Thyroid gland (tissue), 4 donors: ENCODE measurements around the gene MAP1B. TPM values are rescaled to one million over a fixed set of nuclear protein-coding genes. Genes with fewer than 3 reads are reported as not detected.
"Not testable (repeated sequence)": the region's sequence is repeated elsewhere in the genome, so short reads cannot be mapped to it uniquely, and the experiment has no call there.

Experiments
- DNase-seq, 2 donors: peaks; one replicate each; pipeline ENCODE4 v3.0.0-alpha.2; 2019
- H3K27ac ChIP-seq, 3 donors: fragments of 200-600 bp; sonication (generic); 1 replicate in 2 of 3; 2 replicates in 1 of 3; pipeline ENCODE4 v1.5.1; 2016 to 2019; ENCODE audit warnings: mild to moderate bottlenecking in 1 of 3, moderate library complexity in 1 of 3
- H3K27me3 ChIP-seq: fragments of 200-600 bp; sonication (generic); one replicate; pipeline ENCODE4 v1.5.1; 2019
- H3K36me3 ChIP-seq, 2 donors: fragments of 200-600 bp; sonication (generic); one replicate each; pipeline ENCODE4 v1.5.1; 2016 to 2019
- H3K4me1 ChIP-seq, 2 donors: fragments of 200-600 bp; sonication (generic); one replicate each; pipeline ENCODE4 v1.5.1; 2017 to 2019
- H3K4me3 ChIP-seq, 3 donors: fragments of 200-600 bp; sonication (generic); replicated peaks in 1 of 3; 1 replicate in 2 of 3; 2 replicates in 1 of 3; pipeline ENCODE4 v1.5.1; 2016; ENCODE audit warnings: mild to moderate bottlenecking in 1 of 3
- H3K9me3 ChIP-seq: fragments of 200-600 bp; sonication (generic); one replicate; pipeline ENCODE4 v1.5.1; 2017
- POLR2A ChIP-seq, 2 donors: fragments of 450-650 bp; IDR thresholded peaks; one replicate each; pipeline ENCODE4 v1.6.1; 2017; ENCODE audit warnings: antibody characterized with exemption in 2 of 2, mild to moderate bottlenecking in 2 of 2, moderate library complexity in 1 of 2
- WGBS, 2 donors: methylation state at CpG; one replicate each; pipeline ENCODE4 v1.1.5; 2017; 5-methylcytosine and 5-hydroxymethylcytosine counted together
- intact Hi-C: fragments of 100-400 bp; cut with DNase I; formaldehyde crosslinking; loops from one replicate; pipeline ENCODE4 v1.15.1; 2023
- total RNA-seq, 4 donors: library from RNA; depleted of rRNA; stranded (reverse); fragments of >200 nt; gene quantifications; one replicate each; pipeline ENCODE4 v1.2.3, GENCODE V29; 2016
- TF ChIP-seq, protein P1 (sequence below), 6 experiments: fragments of 200-600 bp in 3 of 6; fragments of 450-650 bp in 3 of 6; sonication (generic) in 3 of 6; IDR thresholded peaks; one replicate each; pipeline ENCODE4 v1.5.1; 2016 to 2019; ENCODE audit warnings: antibody characterized with exemption in 6 of 6, mild to moderate bottlenecking in 2 of 6, inconsistent platforms in 1 of 6, moderate library complexity in 1 of 6

The MAP1B gene
- total RNA-seq, 4 donors from 2014 or later, result 40.3 to 94.9 (median 56.3) TPM

DNA sequence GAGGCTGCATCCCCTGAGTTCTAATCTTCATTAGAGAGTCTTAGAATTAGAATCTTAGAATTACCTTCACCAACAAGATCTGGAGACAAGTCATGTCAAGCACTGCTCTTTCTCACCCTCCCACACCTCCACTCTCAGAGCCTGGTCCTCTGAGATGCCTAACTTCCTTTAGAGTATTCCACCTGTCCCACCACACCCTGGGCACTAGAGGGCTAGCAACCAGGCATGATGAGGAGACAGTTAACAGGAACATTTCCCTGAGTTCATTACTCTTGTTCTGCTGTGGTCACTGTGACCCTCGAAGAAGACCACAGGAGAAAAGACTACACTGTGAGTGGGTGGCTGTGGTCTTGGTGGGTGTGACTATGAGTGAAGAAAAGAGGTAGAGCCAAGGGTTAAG lies 25.2 kb upstream of the MAP1B start:
- no peaks in the 10 kb centered on the region for H3K4me1 ChIP-seq
- H3K9me3 ChIP-seq, result no peaks in the 10 kb centered on the region
- TF ChIP-seq POLR2A (IDR thresholded peaks at IDR 0.05), result no peak
- TF ChIP-seq, protein P1, sequence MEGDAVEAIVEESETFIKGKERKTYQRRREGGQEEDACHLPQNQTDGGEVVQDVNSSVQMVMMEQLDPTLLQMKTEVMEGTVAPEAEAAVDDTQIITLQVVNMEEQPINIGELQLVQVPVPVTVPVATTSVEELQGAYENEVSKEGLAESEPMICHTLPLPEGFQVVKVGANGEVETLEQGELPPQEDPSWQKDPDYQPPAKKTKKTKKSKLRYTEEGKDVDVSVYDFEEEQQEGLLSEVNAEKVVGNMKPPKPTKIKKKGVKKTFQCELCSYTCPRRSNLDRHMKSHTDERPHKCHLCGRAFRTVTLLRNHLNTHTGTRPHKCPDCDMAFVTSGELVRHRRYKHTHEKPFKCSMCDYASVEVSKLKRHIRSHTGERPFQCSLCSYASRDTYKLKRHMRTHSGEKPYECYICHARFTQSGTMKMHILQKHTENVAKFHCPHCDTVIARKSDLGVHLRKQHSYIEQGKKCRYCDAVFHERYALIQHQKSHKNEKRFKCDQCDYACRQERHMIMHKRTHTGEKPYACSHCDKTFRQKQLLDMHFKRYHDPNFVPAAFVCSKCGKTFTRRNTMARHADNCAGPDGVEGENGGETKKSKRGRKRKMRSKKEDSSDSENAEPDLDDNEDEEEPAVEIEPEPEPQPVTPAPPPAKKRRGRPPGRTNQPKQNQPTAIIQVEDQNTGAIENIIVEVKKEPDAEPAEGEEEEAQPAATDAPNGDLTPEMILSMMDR (IDR thresholded peaks at IDR 0.05), result no peak
- DNase-seq, result no peak
- H3K4me3 ChIP-seq, result no peak overlapping the region
- WGBS, 2 donors, result 53 to 86% methylated on average over 1 of the region's 1 CpG
- H3K27ac ChIP-seq, result no peak overlapping the region
- intact Hi-C loops, result no loop called here
- no peaks in the 10 kb centered on the region for H3K36me3 ChIP-seq
- no peaks in the 10 kb centered on the region for H3K27me3 ChIP-seq

DNA sequence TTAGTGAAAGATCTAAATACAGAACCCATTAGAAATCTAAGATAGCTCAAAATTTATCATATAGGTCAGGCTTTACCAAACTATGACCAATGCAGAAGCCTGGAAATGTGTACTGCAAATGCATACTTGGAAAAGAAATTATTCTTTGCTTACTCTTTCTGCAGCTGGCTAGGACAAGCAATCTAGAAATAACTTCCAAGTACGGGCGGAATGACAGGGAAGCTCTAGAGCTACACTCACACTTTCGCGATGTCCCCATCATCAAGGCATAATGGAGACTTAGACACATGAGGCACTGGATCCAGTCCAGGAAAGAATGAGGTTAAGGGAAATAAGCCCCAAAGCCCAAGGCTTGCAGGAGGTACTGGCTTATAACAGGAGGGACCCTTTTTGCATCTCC lies 22.4 kb upstream of the MAP1B start:
- DNase-seq, result no peak
- Histone ChIP-seq H3K36me3 (no peaks in the 10 kb centered on the region), H3K27ac (no peak overlapping the region), H3K4me1 (no peaks in the 10 kb centered on the region), H3K27me3 (no peaks in the 10 kb centered on the region), H3K4me3 (no peak overlapping the region), H3K9me3 (no peaks in the 10 kb centered on the region)
- TF ChIP-seq POLR2A (IDR thresholded peaks at IDR 0.05), result no peak
- TF ChIP-seq, protein P1 (IDR thresholded peaks at IDR 0.05), result no peak
- intact Hi-C loops, result no loop called here
- WGBS, 2 donors, result 80 to 86% methylated on average over 4 of the region's 4 CpGs

DNA sequence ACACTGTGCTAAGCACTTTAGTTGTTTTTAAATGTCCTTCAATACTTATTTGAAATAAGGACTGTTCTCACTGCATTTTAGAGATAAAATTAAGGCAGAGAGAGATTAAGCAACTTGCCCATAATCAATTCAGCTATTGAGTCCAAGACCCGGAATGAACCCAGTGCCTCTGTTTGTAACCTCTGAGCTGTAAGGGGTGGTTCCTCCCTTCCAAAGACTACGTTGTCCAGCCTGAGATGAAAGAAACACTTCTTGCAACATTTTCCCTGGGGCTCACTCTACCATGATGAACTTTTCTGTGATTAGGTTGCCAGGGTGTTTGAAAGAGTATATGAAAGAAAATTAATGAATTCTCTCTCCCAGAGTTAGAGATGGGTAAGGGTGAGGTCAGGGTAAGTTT lies 22.0 kb upstream of the MAP1B start:
- Histone ChIP-seq H3K9me3 (no peaks in the 10 kb centered on the region), H3K27ac (no peak overlapping the region), H3K4me1 (no peaks in the 10 kb centered on the region), H3K36me3 (no peaks in the 10 kb centered on the region), H3K4me3 (no peak overlapping the region), H3K27me3 (no peaks in the 10 kb centered on the region)
- WGBS, 2 donors, result 59 to 61% methylated on average over 2 of the region's 2 CpGs
- no peak for TF ChIP-seq POLR2A (IDR thresholded peaks at IDR 0.05)
- TF ChIP-seq, protein P1 (IDR thresholded peaks at IDR 0.05), result no peak
- intact Hi-C loops, result no loop called here
- no peak for DNase-seq

DNA sequence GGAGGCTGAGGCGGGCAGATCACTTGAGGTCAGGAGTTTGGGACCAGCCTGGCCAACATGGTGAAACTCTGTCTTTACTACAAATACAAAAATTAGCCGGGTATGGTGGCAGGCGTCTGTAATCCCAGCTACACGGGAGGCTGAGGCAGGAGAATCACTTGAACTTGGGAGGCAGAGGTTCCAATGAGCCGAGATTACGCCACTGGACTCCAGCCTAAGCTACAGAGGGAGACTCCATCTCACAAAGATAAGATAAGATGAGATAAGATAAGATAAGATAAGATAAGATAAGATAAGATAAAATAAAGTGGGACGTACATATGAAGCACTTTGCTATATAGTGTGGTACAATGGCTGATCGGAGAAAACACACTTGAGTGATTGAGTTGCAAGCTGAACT lies 17.6 kb upstream of the MAP1B start:
- H3K4me3 ChIP-seq, H3K27me3 ChIP-seq, H3K9me3 ChIP-seq, DNase-seq, H3K27ac ChIP-seq, intact Hi-C loops, H3K4me1 ChIP-seq, H3K36me3 ChIP-seq: not testable (repeated sequence)
- WGBS, 2 donors, result 80 to 81% methylated on average over 8 of the region's 8 CpGs

DNA sequence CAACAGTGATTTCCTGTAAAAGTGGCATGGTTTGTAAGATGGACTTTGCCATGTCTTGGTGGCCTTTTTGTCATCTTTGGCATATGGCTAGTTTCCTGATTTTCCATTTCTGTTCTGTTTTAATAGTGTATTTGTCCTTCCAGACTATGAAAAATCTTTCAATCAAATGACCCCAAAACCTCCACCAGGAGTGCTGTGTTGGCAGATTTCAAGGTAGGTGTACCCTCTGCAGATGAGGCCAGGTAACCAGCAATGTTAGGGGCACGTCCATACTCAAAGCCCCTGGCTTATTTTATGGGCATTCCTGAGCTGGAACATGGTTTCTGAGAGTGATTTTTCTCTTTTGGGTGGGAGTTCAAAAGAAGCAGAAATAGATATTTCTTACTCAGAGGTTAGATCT lies 15.2 kb upstream of the MAP1B start:
- Histone ChIP-seq H3K36me3 (no peaks in the 10 kb centered on the region), H3K9me3 (no peaks in the 10 kb centered on the region), H3K27ac (no peak overlapping the region), H3K27me3 (no peaks in the 10 kb centered on the region), H3K4me1 (no peaks in the 10 kb centered on the region), H3K4me3 (no peak overlapping the region)
- 79 to 100% methylated on average over 1 of the region's 1 CpG for WGBS, 2 donors
- TF ChIP-seq, protein P1 (IDR thresholded peaks at IDR 0.05), result no peak
- TF ChIP-seq POLR2A (IDR thresholded peaks at IDR 0.05), result no peak
- intact Hi-C loops, result no loop called here
- DNase-seq, result no peak

DNA sequence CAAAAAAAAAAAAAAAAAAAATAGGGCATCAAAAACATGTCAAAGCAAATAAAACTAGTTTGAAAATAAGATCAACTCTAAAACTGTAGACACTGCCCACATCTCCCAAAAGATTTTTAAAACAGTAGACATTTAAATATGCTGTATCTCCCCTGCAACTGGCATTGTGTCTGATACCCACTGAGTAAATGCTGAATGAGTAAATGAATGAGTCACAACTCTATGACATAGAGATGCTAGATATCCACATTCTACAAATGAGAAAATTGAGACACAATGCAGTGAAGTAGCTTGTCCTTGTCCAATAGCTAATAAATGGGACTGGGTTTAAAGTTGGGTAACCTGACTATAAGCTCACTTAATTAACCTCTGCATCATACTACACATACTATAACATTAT lies 14.1 kb upstream of the MAP1B start:
- no peaks in the 10 kb centered on the region for H3K4me1 ChIP-seq
- H3K4me3 ChIP-seq, result no peak overlapping the region
- H3K27ac ChIP-seq, result no peak overlapping the region
- no peaks in the 10 kb centered on the region for H3K9me3 ChIP-seq
- no peaks in the 10 kb centered on the region for H3K27me3 ChIP-seq
- no peak for DNase-seq
- no peak for TF ChIP-seq POLR2A (IDR thresholded peaks at IDR 0.05)
- TF ChIP-seq, protein P1 (IDR thresholded peaks at IDR 0.05), result no peak
- intact Hi-C loops, result no loop called here
- H3K36me3 ChIP-seq, result no peaks in the 10 kb centered on the region
